MCF 10A (cell line): Measurements from ENCODE around the gene ACBD4. TPM values are rescaled to one million over a fixed set of nuclear protein-coding genes. Genes with fewer than 3 reads are reported as not detected.

Source experiments
- BruUV-seq: library from RNA; stranded (reverse); fragments of 400-500 nt; replicated peaks from 2 replicates; lab custom pipeline; 2021; lab: Mats Ljungman, UMichigan
- CTCF ChIA-PET: fragments of 300-600 bp; sonication (Branson Sonifier 250); formaldehyde crosslinking; extraction: SDS; loops from one replicate; lab custom pipeline; 2021; ENCODE audit warnings: antibody characterized with exemption, inconsistent platforms; lab: Yijun Ruan, JAX
- POLR2A ChIA-PET: fragments of 300-600, 350-650 bp; sonication (Branson Sonifier 250); formaldehyde crosslinking; extraction: SDS; loops from one replicate; lab custom pipeline; 2020; ENCODE audit warnings: antibody characterized with exemption, inconsistent platforms; lab: Yijun Ruan, JAX
- DNase-seq: peaks from one replicate; pipeline ENCODE4 v3.0.0-alpha.2; 2018; ENCODE audit not compliant: unreplicated experiment
- H3K27ac Mint-ChIP-seq: one replicate; pipeline ENCODE4 v1.8.0; 2022; ENCODE audit warnings: mild to moderate bottlenecking, low read depth, mixed read lengths; ENCODE audit not compliant: unreplicated experiment
- H3K27me3 Mint-ChIP-seq: one replicate; pipeline ENCODE4 v1.8.0; 2022; ENCODE audit warnings: mixed read lengths; ENCODE audit not compliant: insufficient read depth, unreplicated experiment
- H3K36me3 Mint-ChIP-seq: one replicate; pipeline ENCODE4 v1.8.0; 2022; ENCODE audit warnings: mild to moderate bottlenecking, moderate library complexity, mixed read lengths; ENCODE audit not compliant: insufficient read depth, unreplicated experiment
- H3K4me1 Mint-ChIP-seq: one replicate; pipeline ENCODE4 v1.8.0; 2022; ENCODE audit warnings: mixed read lengths; ENCODE audit not compliant: insufficient read depth, unreplicated experiment
- H3K4me3 Mint-ChIP-seq: one replicate; pipeline ENCODE4 v1.8.0; 2022; ENCODE audit warnings: mild to moderate bottlenecking, moderate library complexity, mixed read lengths; ENCODE audit not compliant: unreplicated experiment
- H3K9me3 Mint-ChIP-seq: one replicate; pipeline ENCODE4 v1.8.0; 2022; ENCODE audit warnings: mixed read lengths; ENCODE audit not compliant: unreplicated experiment
- intact Hi-C: fragments of 100-400 bp; cut with micrococcal nuclease; formaldehyde crosslinking; loops from 2 replicates; pipeline ENCODE4 v1.14.1; 2022
- total RNA-seq: library from RNA; stranded (reverse); gene quantifications from 2 replicates; pipeline ENCODE4 v1.2.3, GENCODE V29; 2022
- TF ChIP-seq, protein P1 (sequence below): fragments of 200-600 bp; IDR thresholded peaks from one replicate; pipeline ENCODE4 v1.8.0; 2022; ENCODE audit warnings: antibody characterized with exemption, mild to moderate bottlenecking; ENCODE audit not compliant: unreplicated experiment

The ACBD4 gene
- total RNA-seq, 1 experiment from 2014 or later, result 7.8 TPM

DNA sequence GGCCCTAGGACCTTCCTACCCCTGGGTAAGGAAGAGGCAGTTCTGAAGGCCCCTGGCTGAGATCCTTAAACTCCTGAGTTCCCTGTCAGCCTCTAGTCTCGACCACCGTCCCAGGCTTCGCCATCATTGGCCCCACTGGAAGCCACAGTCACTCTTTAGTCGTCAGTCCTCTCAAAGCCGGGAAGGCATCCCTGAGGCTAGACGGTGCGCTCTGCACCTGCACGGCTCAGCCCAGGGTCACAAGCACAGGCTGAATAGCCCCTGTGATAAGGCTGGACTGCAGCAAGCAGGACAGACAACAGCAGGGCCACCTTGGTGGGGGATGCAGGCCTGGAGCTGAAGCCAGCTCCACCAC lies 9.5 kb downstream of the ACBD4 start:
- Mint-ChIP-seq H3K4me1 (peaks cover 14% of the 10 kb centered on the region), H3K27me3 (no peaks in the 10 kb centered on the region), H3K4me3 (no peak overlapping the region), H3K27ac (no peak overlapping the region), H3K36me3 (peaks cover 35% of the 10 kb centered on the region), H3K9me3 (no peaks in the 10 kb centered on the region)
- intact Hi-C loops, result loop anchor here (5.0 kb wide), 1 partner anchor 172 kb away; the partner anchor contains the start of gene MAP3K14
- TF ChIP-seq, protein P1, sequence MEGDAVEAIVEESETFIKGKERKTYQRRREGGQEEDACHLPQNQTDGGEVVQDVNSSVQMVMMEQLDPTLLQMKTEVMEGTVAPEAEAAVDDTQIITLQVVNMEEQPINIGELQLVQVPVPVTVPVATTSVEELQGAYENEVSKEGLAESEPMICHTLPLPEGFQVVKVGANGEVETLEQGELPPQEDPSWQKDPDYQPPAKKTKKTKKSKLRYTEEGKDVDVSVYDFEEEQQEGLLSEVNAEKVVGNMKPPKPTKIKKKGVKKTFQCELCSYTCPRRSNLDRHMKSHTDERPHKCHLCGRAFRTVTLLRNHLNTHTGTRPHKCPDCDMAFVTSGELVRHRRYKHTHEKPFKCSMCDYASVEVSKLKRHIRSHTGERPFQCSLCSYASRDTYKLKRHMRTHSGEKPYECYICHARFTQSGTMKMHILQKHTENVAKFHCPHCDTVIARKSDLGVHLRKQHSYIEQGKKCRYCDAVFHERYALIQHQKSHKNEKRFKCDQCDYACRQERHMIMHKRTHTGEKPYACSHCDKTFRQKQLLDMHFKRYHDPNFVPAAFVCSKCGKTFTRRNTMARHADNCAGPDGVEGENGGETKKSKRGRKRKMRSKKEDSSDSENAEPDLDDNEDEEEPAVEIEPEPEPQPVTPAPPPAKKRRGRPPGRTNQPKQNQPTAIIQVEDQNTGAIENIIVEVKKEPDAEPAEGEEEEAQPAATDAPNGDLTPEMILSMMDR, result no peak
- CTCF ChIA-PET, result interaction anchor here (0.6 kb wide), 1 partner anchor 52 kb away, joined by 3 read pairs; no protein-coding TSS in a partner anchor
- POLR2A ChIA-PET, result interaction anchor here (1.7 to 12.7 kb wide), 2 partner anchors 22 to 52 kb away, joined by 8 to 1083 read pairs; partner anchors contain the start of gene HEXIM2
- DNase-seq, result no peak
- no TSS peak for BruUV-seq

DNA sequence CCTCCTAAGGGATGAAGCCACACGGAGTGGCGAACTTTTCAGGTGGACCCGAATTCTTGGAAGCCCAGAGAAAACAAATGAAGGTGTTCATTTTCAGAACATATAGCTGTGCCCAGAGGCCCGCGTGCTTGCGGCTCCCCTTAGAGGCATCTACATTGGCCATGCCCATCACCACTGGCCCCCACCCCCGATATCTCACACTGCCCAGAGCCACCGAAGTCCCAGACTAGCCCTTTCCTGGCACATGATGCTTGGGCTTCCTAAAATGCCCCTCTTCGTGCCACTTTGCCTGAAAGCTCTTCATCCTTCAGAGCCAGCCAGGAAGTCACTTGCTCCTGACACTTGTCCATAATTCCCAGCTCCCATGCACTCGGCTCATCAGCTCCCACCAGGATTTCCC lies 10.7 kb downstream of the ACBD4 start:
- Mint-ChIP-seq H3K4me3 (peak overlapping the region; percentile 97), H3K27me3 (no peaks in the 10 kb centered on the region), H3K4me1 (peaks cover 17% of the 10 kb centered on the region), H3K36me3 (peaks cover 40% of the 10 kb centered on the region), H3K27ac (peak overlapping the region; percentile 100), H3K9me3 (no peaks in the 10 kb centered on the region)
- POLR2A ChIA-PET, result interaction anchor here (0.7 to 12.7 kb wide), 4 partner anchors 21 to 131 kb away, joined by 3 to 1083 read pairs (median 6); partner anchors contain the start of gene HEXIM2
- BruUV-seq, result no TSS peak
- intact Hi-C loops, result loop anchor here (5.0 kb wide), 1 partner anchor 171 kb away; the partner anchor contains the start of gene MAP3K14
- TF ChIP-seq, protein P1, result no peak
- no peak for DNase-seq
- CTCF ChIA-PET, result interaction anchor here (1.0 kb wide), 1 partner anchor 10 kb away, joined by 5 read pairs; the partner anchor contains the start of gene ACBD4

DNA sequence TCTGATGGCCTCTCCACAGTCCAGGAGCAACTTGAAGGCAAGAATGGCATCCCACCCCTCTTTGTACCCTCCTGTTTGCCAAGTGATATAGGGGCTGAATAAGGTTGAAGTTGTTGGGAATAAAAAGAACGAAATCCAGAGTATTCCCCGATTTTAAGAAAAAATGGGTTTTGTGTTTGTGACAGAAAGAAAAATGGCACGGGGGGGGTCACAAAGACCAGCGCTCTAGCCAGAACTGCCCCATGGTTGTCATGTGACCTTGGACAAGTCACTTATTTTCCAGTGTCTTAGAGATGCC lies 11.1 kb downstream of the ACBD4 start:
- BruUV-seq, result no TSS peak
- TF ChIP-seq, protein P1, result no peak
- no peaks in the 10 kb centered on the region for H3K27me3 Mint-ChIP-seq
- peaks cover 20% of the 10 kb centered on the region for H3K4me1 Mint-ChIP-seq
- ChIA-PET POLR2A (interaction anchor here (0.7 to 12.7 kb wide), 4 partner anchors 20 to 131 kb away, joined by 3 to 1083 read pairs (median 6); partner anchors contain the start of gene HEXIM2), CTCF (interaction anchor here (1.0 kb wide), 1 partner anchor 11 kb away, joined by 5 read pairs; the partner anchor contains the start of gene ACBD4)
- H3K9me3 Mint-ChIP-seq, result no peaks in the 10 kb centered on the region
- intact Hi-C loops, result loop anchor here (5.0 kb wide), 1 partner anchor 171 kb away; the partner anchor contains the start of gene MAP3K14
- H3K4me3 Mint-ChIP-seq, result peak overlapping the region; percentile 97
- peaks cover 44% of the 10 kb centered on the region for H3K36me3 Mint-ChIP-seq
- no peak for DNase-seq
- peak overlapping the region; percentile 100 for H3K27ac Mint-ChIP-seq

GRCh38 chr17:45146890-45147580 lies 11.5 kb downstream of the ACBD4 start:
- peaks cover 23% of the 10 kb centered on the region for H3K4me1 Mint-ChIP-seq
- peaks cover 49% of the 10 kb centered on the region for H3K36me3 Mint-ChIP-seq
- no peaks in the 10 kb centered on the region for H3K27me3 Mint-ChIP-seq
- CTCF ChIA-PET, result interaction anchor here (0.6 to 7.5 kb wide), 3 partner anchors 11 to 52 kb away, joined by 3 to 108 read pairs (median 5); partner anchors contain the start of gene ACBD4
- BruUV-seq, result no TSS peak
- intact Hi-C loops, result loop anchor here (5.0 kb wide), 1 partner anchor 170 kb away; the partner anchor contains the start of gene MAP3K14
- peak; percentile 29 for DNase-seq
- peak overlapping the region; percentile 97 for H3K4me3 Mint-ChIP-seq
- H3K9me3 Mint-ChIP-seq, result no peaks in the 10 kb centered on the region
- POLR2A ChIA-PET, result interaction anchor here (0.6 to 12.7 kb wide), 14 partner anchors 8 to 960 kb away, joined by 3 to 1083 read pairs (median 4); partner anchors contain the start of genes ACBD4, FMNL1, HEXIM2 and MAP3K14
- TF ChIP-seq, protein P1, result no peak
- H3K27ac Mint-ChIP-seq, result peak overlapping the region; percentile 100
